HG03064 (cell line): ENCODE data around the gene IQCK.

Experiments used
- ATAC-seq: cut with Tn5 transposase; IDR thresholded peaks from one replicate; pipeline ENCODE4 v1.9.1; 2021; ENCODE audit warnings: low read depth; ENCODE audit not compliant: unreplicated experiment

Gene IQCK

DNA sequence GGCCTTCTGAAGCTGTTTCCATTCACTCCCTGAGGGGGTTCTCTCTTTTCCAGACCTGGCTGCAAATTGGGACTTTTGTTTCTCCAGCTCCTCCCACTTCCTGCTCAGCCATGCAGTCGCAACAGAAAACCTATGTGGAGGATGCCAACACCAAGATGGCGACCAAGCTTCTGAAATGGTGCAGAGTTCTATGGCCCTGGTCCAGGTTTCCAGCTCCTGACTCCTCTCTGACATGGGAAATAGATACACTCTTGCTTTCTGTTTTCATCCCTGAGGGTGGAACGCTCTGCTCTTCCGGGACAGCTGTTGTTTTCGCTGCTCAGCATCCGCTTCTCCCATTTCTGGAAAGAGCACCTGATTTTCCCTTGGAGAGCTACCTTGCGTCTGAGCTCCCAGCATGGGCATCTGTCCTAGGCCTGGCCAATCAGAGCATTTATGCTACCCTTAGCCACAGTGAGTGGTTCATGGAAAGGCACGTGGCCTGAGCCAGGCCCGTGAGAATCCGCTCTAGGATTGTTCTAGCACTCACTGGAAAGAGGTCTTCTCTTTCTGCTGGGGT lies 158.5 kb downstream of the IQCK start:
- ATAC-seq, result no peak

GRCh38 chr16:19878757-19879156 lies 160.7 kb downstream of the IQCK start:
- ATAC-seq, result no peak

DNA sequence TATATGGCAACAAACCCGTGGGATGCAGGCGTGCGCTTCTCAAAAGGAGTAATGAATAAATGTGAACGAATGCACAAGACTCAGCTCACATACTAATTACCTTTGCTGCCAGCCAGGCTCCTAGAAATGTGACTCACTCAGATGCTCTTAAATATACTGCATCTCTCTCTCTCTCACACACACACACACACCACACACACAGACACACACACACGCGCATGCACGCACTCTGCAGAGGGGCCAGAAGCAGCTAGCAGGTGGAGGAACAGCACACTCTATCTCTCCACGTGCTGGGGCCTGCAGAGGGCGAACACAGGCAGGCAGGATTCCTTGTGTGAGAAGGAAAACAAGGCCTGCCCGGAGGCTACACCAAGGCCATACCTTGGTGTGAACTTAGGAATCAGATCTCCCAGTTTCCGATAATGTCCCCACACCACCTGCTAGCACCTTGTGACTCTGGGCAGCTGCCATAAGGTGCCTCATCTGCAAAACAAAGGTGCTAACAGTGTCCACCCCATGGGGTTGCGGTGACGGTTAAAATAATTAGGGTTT lies 161.2 kb downstream of the IQCK start:
- no peak for ATAC-seq

DNA sequence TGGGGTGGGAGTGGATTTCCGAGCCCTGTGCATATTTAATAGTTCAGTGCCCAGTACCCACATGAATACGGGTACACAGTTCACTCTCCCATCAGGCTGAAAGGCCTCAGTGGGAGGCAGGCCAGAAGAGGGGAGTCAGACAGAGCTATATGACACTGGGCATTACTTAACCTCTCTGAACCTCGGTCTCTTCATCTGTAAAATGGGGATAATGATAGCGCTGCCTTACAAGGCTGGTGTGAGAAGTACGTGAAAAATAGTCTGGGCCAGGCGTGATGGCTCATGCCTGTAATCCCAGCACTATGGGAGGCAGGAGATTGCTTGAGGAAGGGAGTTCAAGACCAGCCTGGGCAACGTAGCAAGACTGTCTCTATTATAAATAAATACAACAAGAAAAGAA lies 163.0 kb downstream of the IQCK start:
- no peak for ATAC-seq

DNA sequence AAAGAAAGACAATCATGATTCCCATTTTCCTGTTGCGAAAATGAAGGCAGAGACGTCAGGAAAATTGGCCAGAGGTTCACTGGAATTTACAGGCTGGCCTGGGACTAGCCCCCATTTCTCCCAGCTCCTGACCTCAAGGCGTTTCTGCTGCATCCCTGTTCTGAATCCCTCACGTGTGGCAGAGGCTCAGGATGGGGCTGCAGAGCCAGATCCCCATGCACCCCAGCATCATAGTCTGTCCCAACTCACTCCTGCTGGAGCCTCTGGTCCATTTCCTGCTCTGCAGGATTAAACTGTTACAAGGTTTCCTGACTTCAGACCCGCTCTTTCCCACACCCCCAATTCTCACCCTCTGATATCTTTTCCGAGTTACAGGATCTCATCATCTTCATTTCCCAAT lies 163.7 kb downstream of the IQCK start:
- no peak for ATAC-seq

- ATAC-seq, result no peak
Measured at GRCh38 chr16:19882186-19882585, 164.1 kb downstream of the IQCK start.

- ATAC-seq, result no peak
Measured at GRCh38 chr16:19882646-19883045, 164.6 kb downstream of the IQCK start.

GRCh38 chr16:19883296-19883965 lies 165.4 kb downstream of the IQCK start:
- ATAC-seq, result no peak

DNA sequence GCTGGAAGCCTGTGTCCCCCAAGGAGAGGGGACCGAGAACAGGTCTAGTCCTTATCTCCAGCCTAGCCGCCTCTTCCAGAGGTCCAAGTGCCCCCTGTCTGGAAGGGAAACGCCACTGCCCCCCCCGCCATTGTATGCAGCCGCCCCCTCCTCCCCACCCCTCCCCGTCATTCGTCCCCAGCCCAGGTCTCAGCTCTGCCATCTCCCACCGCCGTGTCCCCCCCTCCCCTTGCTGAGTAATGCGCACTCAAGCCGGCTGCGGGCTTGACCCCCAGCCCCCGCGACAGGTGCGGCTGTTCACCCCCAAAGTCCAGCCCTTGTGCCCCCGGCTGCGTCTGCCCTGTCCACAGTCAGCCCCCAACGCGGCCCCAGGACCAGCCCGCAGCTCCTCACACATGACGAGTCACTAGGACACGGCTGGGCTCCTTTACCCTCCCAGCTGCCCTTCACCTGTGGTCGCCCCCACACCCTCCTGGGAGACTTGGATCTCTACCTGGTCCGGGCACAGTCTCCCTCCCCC lies 166.0 kb downstream of the IQCK start:
- no peak for ATAC-seq

DNA sequence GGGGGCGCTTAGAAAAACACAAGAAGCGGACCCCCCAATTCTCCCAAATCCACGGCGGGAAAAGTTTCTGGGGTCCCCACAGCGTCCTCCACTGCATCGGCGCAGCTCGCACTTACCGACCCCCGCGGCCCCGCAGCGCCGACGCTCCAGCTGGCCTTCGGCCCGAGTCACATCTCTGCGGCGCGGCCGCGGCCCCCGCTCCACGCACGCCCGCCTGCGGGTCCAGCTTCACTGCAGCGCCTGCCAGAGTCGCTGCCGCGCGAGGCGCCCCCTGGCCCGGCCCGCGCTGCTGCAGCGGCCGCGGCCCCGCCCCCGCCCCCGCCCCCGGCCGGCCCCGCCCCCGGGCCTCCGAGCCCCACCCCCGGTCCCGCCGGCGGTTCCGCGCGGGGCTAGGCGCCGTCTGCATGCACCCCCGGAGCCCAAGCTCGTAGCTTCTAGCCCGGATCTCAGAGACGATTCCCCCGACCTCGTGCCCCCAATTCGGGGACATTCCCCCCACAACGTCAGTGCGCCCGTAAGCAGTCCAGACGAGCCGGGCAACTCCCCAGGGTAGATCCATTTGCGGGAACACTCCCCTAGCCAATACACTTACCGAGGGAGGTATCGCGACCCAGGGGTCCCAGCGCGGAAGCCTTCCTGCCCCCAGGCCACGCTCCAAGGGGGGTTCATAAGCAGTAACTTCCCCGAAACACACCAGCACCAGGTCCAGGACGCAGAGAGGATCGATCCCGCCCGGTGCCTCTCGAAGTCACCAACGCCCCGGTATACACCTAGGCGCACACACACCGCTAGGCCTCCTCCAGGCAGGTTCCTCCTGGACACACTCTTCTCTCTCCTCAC lies 166.8 kb downstream of the IQCK start, which contains the start of gene GPRC5B:
Gene GPRC5B, minus strand, starts transcription at position 238 of the 840 bp plus-strand sequence. CDS start 12,003 bp downstream, outside the sequence.
- no peak for ATAC-seq

DNA sequence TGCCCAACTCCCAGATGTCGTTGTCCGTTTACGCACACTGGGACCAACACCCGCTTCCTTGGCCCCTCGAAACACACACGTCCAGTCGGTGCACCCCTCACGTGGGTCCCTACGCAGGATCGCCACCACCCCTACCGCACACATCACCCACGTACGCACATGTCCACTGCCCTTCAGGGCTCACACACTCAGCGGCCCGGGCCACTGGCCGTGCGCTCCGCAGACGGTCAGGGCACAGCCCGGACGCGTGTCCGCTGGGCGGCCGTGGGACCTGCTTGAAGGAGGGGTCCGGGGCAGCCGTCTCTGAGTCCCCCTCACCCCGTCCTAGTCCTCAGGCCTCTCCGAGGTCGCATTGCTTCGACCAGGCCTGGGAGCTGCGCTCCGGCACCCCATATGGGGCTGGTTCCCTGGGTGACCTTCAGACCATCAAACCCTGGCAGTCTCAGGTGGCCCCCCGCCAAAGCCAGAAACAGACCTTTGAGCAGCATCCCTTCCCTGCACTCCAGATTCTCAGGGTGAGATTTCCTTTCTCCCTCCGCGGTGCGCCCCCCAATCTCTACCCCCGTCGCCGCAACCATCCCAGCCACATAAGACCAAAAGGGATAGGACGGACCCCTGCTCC lies 167.5 kb downstream of the IQCK start:
- no peak for ATAC-seq

DNA sequence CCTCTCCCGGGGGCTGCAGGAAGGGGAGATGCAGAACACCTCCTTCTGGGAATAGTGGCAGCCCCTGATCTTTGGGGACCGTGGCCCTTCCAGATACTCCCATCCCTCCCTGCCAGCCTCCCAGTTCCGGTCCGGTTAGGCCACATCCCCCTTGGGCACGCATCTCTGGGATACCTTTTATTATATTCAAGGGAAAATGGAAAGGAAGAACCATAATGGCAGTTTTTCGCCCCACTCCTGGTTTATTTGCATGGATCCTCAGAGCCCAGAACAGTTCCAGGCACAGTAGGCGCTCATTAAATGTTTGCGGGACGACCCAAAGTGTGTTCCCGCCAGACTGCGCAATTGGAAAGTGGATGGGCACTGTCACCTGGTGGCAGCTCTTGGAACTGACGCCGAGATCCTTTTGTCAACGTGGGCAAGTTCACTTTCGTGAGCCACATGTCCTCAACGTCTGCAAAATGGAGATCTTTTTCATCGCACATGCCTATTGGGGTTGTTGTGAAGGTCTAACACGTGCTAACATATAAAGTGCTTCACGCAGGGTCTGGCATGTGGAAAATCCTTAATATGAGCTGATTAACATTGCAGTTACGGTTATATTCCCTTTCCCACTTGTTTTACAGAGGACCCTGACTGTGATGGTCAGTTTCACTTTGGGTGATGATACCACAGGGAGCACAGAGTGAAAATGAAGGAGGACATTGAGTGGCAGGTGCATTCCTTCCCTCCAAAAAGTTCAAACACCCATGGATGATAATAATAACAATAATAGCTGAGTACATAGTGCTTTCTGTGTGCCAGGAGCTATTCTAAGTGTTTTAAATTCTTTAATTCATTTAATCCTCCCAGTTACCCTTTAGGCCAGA lies 168.2 kb downstream of the IQCK start:
- no peak for ATAC-seq

GRCh38 chr16:19888834-19889233 lies 170.8 kb downstream of the IQCK start:
- ATAC-seq, result no peak

GRCh38 chr16:19890901-19891300 lies 172.8 kb downstream of the IQCK start:
- ATAC-seq, result no peak

DNA sequence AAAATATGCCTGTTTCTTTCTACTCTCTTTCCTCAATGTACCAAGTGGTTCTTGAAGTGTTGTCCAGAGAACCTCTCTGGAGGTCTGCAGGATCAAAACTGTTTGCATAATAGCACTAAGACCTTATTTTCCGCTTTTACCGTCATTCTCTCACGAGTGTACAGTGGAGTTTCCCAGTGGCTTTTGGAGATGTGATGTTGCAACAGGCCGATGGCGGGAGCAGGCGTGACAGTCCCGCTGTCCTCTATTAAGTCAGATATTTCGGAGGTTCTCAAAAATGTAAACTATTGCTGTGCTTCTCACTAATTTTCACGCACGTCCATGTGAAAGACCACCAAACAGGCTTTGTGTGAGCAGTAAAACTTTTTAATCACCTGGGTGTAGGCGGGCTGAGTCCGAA lies 174.8 kb downstream of the IQCK start:
- no peak for ATAC-seq

- ATAC-seq, result no peak
Measured at GRCh38 chr16:19894586-19894985, 176.5 kb downstream of the IQCK start.

DNA sequence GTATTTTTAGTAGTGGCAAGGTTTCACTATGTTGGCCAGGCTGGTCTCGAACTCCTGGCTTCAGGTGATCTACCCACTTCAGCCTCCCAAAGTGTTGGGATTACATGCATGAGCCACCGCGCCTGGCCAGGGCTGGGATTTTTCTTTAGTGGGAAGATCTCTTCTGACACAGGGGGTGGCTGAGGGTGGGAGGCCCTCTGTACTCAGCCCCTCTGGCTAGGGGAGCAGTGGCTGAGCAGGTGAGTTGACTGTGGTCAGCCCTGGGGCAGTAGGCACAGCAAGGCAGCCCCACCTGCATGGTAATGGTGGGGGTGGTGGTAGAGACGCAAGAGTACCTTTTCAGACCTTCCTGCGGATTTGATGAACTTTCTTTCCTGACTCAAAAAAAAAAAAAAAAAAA lies 178.9 kb downstream of the IQCK start:
- no peak for ATAC-seq

DNA sequence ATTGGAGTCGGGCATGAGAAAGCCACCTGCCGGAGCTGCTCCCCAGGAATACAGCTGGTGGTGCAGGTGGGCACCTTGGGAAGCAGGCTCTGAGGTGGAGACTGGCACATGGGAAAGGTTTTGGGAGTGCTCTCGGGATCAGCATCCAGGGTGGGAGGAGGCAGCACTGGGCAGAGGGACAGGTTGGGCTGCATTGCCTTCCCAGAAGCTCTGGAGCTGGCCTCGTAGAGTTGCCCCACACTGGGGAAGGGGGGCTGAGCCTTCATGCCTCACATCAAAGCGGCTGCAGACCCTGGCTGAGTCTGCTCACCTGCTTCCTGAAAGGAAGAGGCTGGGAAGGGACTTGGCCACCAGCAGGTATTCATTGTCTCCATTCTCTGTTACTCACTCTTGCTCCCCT lies 180.1 kb downstream of the IQCK start:
- ATAC-seq, result no peak

DNA sequence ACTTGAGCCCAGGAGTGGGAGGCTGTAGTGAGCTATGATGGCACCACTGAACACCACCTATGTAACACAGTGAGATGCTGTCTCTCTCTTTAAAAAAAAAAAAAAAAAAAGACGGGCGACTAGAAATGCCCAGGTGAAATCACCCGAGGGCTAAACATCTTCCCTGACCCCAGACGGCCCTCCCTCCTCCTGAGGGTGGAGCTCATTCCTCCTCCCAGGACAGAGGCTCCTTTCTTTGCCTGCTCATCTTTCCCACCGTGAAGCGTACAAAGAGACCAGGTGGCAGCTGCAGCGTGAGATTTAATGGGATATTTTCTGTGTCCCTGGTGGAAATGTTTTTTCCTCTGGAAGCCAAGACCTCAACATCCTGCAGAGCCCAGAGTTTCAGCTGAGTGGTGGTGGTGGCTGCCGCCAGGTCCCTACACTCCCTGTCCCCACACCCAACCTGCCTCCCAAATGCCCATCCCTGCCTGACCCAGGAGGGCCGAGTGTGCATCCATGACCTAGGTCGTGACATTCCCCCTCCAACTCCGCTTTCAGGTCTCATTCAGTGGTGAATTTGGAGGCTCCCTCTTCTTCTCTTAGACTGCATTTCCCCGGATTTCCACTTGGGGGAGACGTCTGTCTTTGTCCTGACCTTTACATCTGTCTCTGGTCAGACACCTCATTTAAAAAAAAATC lies 181.0 kb downstream of the IQCK start:
- ATAC-seq, result no peak
